HG02938 (cell line): ENCODE measurements around the gene PRR5.

Source experiments
- ATAC-seq: cut with Tn5 transposase; IDR thresholded peaks from one replicate; pipeline ENCODE4 v1.9.1; 2021; ENCODE audit warnings: mild to moderate bottlenecking, moderate library complexity; ENCODE audit not compliant: unreplicated experiment

PRR5 gene

GRCh38 chr22:44752285-44753188, 50.5 kb downstream of the PRR5 start, which contains the start of gene ARHGAP8:
Gene ARHGAP8 (plus strand): TSS chr22:44752575. CDS start chr22:44786528, 33,953 bp downstream.
- ATAC-seq, result no peak

- ATAC-seq, result no peak
Measured at GRCh38 chr22:44753189-44754042, 51.4 kb downstream of the PRR5 start.

- no peak for ATAC-seq
Measured at GRCh38 chr22:44754998-44755397, 53.0 kb downstream of the PRR5 start.

GRCh38 chr22:44755417-44755816, 53.4 kb downstream of the PRR5 start:
- ATAC-seq, result no peak

GRCh38 chr22:44755956-44756361, 54.0 kb downstream of the PRR5 start:
- no peak for ATAC-seq

GRCh38 chr22:44758344-44758973, 56.5 kb downstream of the PRR5 start:
- ATAC-seq, result no peak

- ATAC-seq, result no peak
Measured at GRCh38 chr22:44759001-44759400, 57.0 kb downstream of the PRR5 start.

GRCh38 chr22:44759430-44760310, 57.7 kb downstream of the PRR5 start:
- no peak for ATAC-seq

GRCh38 chr22:44760476-44760875, 58.5 kb downstream of the PRR5 start:
- no peak for ATAC-seq

GRCh38 chr22:44761025-44761424, 59.0 kb downstream of the PRR5 start:
- ATAC-seq, result no peak

GRCh38 chr22:44764373-44764772, 62.4 kb downstream of the PRR5 start:
- no peak for ATAC-seq

- ATAC-seq, result no peak
Measured at GRCh38 chr22:44764974-44765373, 63.0 kb downstream of the PRR5 start.

GRCh38 chr22:44765571-44766285, 63.7 kb downstream of the PRR5 start:
- ATAC-seq, result no peak

- no peak for ATAC-seq
Measured at GRCh38 chr22:44773082-44773481, 71.1 kb downstream of the PRR5 start.

GRCh38 chr22:44775862-44776261, 73.9 kb downstream of the PRR5 start:
- no peak for ATAC-seq

GRCh38 chr22:44776605-44777363, 74.8 kb downstream of the PRR5 start:
- ATAC-seq, result no peak

GRCh38 chr22:44777364-44777755, 75.4 kb downstream of the PRR5 start:
- no peak for ATAC-seq

GRCh38 chr22:44780876-44781449, 79.0 kb downstream of the PRR5 start:
- ATAC-seq, result no peak
